Natural killer cell (primary cell): ENCODE results near the gene MRPS30. TPM values are rescaled to one million over a fixed set of nuclear protein-coding genes. Genes with fewer than 3 reads are reported as not detected.

Experiments used
- ATAC-seq, 3 donors: fragments of 150-1000 bp in 2 of 3; fragments of 200-7000 bp in 1 of 3; cut with Tn5 transposase; 1 replicate in 1 of 3; 2 replicates in 2 of 3; pipeline ENCODE4 v1.10.0; 2021; ENCODE audit warnings: mild to moderate bottlenecking in 2 of 3, moderate library complexity in 2 of 3
- DNase-seq, 2 donors: peaks; one replicate each; pipeline versions ENCODE4 v3.0.0 to v3.0.0-alpha.2; 2013 to 2021; ENCODE audit warnings: mixed read lengths in 1 of 2
- H3K27ac ChIP-seq: one replicate; pipeline ENCODE4 v1.5.1; 2013; ENCODE audit warnings: mild to moderate bottlenecking, low read length
- H3K27me3 ChIP-seq: one replicate; pipeline ENCODE4 v1.6.1; 2013; ENCODE audit warnings: low read length; ENCODE audit not compliant: control insufficient read depth, insufficient read depth
- H3K36me3 ChIP-seq: one replicate; pipeline ENCODE4 v1.6.1; 2013; ENCODE audit warnings: low read length; ENCODE audit not compliant: control insufficient read depth, insufficient read depth
- H3K4me1 ChIP-seq: one replicate; pipeline ENCODE4 v1.6.1; 2013; ENCODE audit warnings: low read length; ENCODE audit not compliant: control insufficient read depth, insufficient read depth
- H3K4me3 ChIP-seq: one replicate; pipeline ENCODE4 v1.5.1; 2013; ENCODE audit warnings: low read length
- H3K9me3 ChIP-seq: one replicate; pipeline ENCODE4 v1.6.1; 2013; ENCODE audit warnings: low read length; ENCODE audit not compliant: control insufficient read depth, insufficient read depth
- H3K27ac Mint-ChIP-seq, 2 donors: one replicate each; pipeline ENCODE4 v1.8.0; 2022; ENCODE audit warnings: mild to moderate bottlenecking in 2 of 2, mixed read lengths in 2 of 2, moderate library complexity in 1 of 2
- H3K27me3 Mint-ChIP-seq, 2 donors: one replicate each; pipeline ENCODE4 v1.8.0; 2022; ENCODE audit warnings: low read depth in 2 of 2, mixed read lengths in 2 of 2
- H3K36me3 Mint-ChIP-seq: one replicate; pipeline ENCODE4 v1.8.0; 2022; ENCODE audit warnings: mixed read lengths
- H3K4me1 Mint-ChIP-seq, 2 donors: one replicate each; pipeline ENCODE4 v1.8.0; 2022; ENCODE audit warnings: mixed read lengths in 2 of 2
- H3K4me3 Mint-ChIP-seq: one replicate; pipeline ENCODE4 v1.8.0; 2022; ENCODE audit warnings: mild to moderate bottlenecking, moderate library complexity, mixed read lengths
- H3K9me3 Mint-ChIP-seq, 2 donors: one replicate each; pipeline ENCODE4 v1.8.0; 2022; ENCODE audit warnings: mixed read lengths in 2 of 2
- CTCF ChIP-seq: fragments of 200-600 bp; IDR thresholded peaks from one replicate; pipeline ENCODE4 v1.8.0; 2022; ENCODE audit warnings: antibody characterized with exemption
- WGBS: methylation state at CpG from one replicate; pipeline ENCODE4 v1.1.7; 2013; ENCODE audit warnings: missing lambda C conversion rate; ENCODE audit not compliant: insufficient coverage; 5-methylcytosine and 5-hydroxymethylcytosine counted together
- intact Hi-C: fragments of 100-400 bp; cut with micrococcal nuclease; formaldehyde crosslinking; loops from one replicate; pipeline ENCODE4 v1.14.2; 2022
- total RNA-seq, 4 donors: library from RNA; stranded (reverse); fragments of 120-200 nt in 1 of 4; gene quantifications; one replicate each; pipeline versions ENCODE4 v1.2.3 to v1.2.4, GENCODE V29; 2013 to 2022

Gene MRPS30
- total RNA-seq, 3 donors from 2014 or later (not counting 1 experiment from before 2014, with no cell fraction given): 34.1 to 43.8 (median 38.9) TPM

GRCh38 chr5:44835693-44836092 lies 26.9 kb downstream of the MRPS30 start:
- ATAC-seq (no peak), DNase-seq (no peak)
- H3K4me3 ChIP-seq: no peak overlapping the region
- Mint-ChIP-seq H3K27ac (no peak overlapping the region), H3K27me3 (no peaks in the 10 kb centered on the region), H3K9me3 (peaks cover 0 to 2% of the 10 kb centered on the region in 2 donors), H3K36me3 (no peaks in the 10 kb centered on the region), H3K4me1 (peaks cover 6 to 9% of the 10 kb centered on the region in 2 donors), H3K4me3 (no peak overlapping the region)
- peaks cover 7% of the 10 kb centered on the region for H3K9me3 ChIP-seq
- WGBS: 97% methylated on average over 1 of the region's 3 CpGs
- H3K27me3 ChIP-seq: no peaks in the 10 kb centered on the region
- H3K36me3 ChIP-seq: no peaks in the 10 kb centered on the region
- no peak overlapping the region for H3K27ac ChIP-seq
- intact Hi-C loops: no loop called here
- no peaks in the 10 kb centered on the region for H3K4me1 ChIP-seq
- TF ChIP-seq CTCF: no peak

- peaks cover 7% of the 10 kb centered on the region for H3K9me3 ChIP-seq
- H3K4me1 ChIP-seq: no peaks in the 10 kb centered on the region
- H3K9me3 Mint-ChIP-seq: peaks cover 0 to 2% of the 10 kb centered on the region in 2 donors
- no peaks in the 10 kb centered on the region for H3K27me3 Mint-ChIP-seq
- H3K36me3 Mint-ChIP-seq: no peaks in the 10 kb centered on the region
- no peak overlapping the region for H3K27ac Mint-ChIP-seq
- no peak overlapping the region for H3K27ac ChIP-seq
- H3K36me3 ChIP-seq: no peaks in the 10 kb centered on the region
- intact Hi-C loops: no loop called here
- no peak for ATAC-seq
- 81% methylated on average over 1 of the region's 1 CpG for WGBS
- H3K4me3 ChIP-seq: no peak overlapping the region
- no peaks in the 10 kb centered on the region for H3K27me3 ChIP-seq
- no peak for TF ChIP-seq CTCF
- no peak overlapping the region for H3K4me3 Mint-ChIP-seq
- no peak for DNase-seq
- peaks cover 6 to 9% of the 10 kb centered on the region in 2 donors for H3K4me1 Mint-ChIP-seq
Measured at GRCh38 chr5:44839018-44839681, 30.4 kb downstream of the MRPS30 start.

- no peak for TF ChIP-seq CTCF
- H3K4me1 Mint-ChIP-seq: peaks cover 0 to 4% of the 10 kb centered on the region in 2 donors
- no peaks in the 10 kb centered on the region for H3K27me3 ChIP-seq
- no peak overlapping the region for H3K27ac ChIP-seq
- no peak overlapping the region for H3K4me3 Mint-ChIP-seq
- H3K9me3 Mint-ChIP-seq: peaks cover 0 to 2% of the 10 kb centered on the region in 2 donors
- H3K27ac Mint-ChIP-seq: no peak overlapping the region
- intact Hi-C loops: no loop called here
- no peak for ATAC-seq
- H3K27me3 Mint-ChIP-seq: no peaks in the 10 kb centered on the region
- H3K36me3 ChIP-seq: no peaks in the 10 kb centered on the region
- no peaks in the 10 kb centered on the region for H3K36me3 Mint-ChIP-seq
- H3K4me1 ChIP-seq: no peaks in the 10 kb centered on the region
- H3K4me3 ChIP-seq: no peak overlapping the region
- WGBS: 100% methylated on average over 2 of the region's 2 CpGs
- DNase-seq: no peak
- peaks cover 7% of the 10 kb centered on the region for H3K9me3 ChIP-seq
Measured at GRCh38 chr5:44842496-44843282, 33.9 kb downstream of the MRPS30 start.
